Astrocyte of the cerebellum (primary cell): ENCODE results near the gene INPP5F.
A peak's percentile ranks its signal among the peaks of the same experiment; 100 is the strongest.

Experiments used
- DNase-seq: peaks from one replicate; pipeline ENCODE4 v3.0.0-alpha.2; 2011; ENCODE audit warnings: low read depth
- H3K4me3 ChIP-seq: 2 replicates; pipeline ENCODE4 v1.5.1; 2011; ENCODE audit warnings: mild to moderate bottlenecking, low read depth, low read length, moderate library complexity
- CTCF ChIP-seq: IDR thresholded peaks from 2 replicates; pipeline ENCODE4 v1.5.1; 2012; ENCODE audit warnings: low read length, low read depth, moderate library complexity, mild to moderate bottlenecking; ENCODE audit errors: missing control alignments
- in situ Hi-C: cut with HindIII; loops from 2 replicates; pipeline ENCODE4 v1.10.0; 2017; ENCODE audit warnings: low sequenced_read_pairs

The INPP5F gene

DNA sequence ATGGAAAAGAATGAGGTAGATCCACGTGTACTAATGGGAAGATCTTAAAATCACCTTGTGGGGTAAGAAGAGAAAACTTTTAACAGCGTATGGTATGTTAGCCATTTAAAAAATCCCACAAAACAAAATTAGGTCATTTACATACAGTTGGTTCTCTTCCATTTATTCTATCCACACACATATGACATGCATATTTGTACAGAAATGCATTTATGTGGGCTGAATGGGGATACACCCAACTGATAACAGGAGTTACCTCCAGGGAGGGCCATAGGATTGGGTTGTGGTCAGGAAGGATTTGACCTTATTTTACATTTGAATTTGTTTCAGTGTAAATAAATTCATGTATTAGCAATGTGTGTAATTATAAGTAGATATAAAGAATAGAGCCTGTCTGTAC is 75.3 kb downstream of the INPP5F start:
- no peak for DNase-seq
- TF ChIP-seq CTCF, result no peak
- no peak overlapping the region for H3K4me3 ChIP-seq
- in situ Hi-C loops, result no loop called here

- no peak for DNase-seq
- no peak overlapping the region for H3K4me3 ChIP-seq
- in situ Hi-C loops, result no loop called here
- TF ChIP-seq CTCF, result no peak
Measured at GRCh38 chr10:119801998-119802538, 76.2 kb downstream of the INPP5F start.

GRCh38 chr10:119803264-119803663 is 77.4 kb downstream of the INPP5F start:
- in situ Hi-C loops, result no loop called here
- TF ChIP-seq CTCF, result no peak
- no peak for DNase-seq
- no peak overlapping the region for H3K4me3 ChIP-seq

GRCh38 chr10:119805702-119806230 is 79.9 kb downstream of the INPP5F start:
- TF ChIP-seq CTCF, result no peak
- H3K4me3 ChIP-seq, result no peak overlapping the region
- in situ Hi-C loops, result no loop called here
- no peak for DNase-seq

DNA sequence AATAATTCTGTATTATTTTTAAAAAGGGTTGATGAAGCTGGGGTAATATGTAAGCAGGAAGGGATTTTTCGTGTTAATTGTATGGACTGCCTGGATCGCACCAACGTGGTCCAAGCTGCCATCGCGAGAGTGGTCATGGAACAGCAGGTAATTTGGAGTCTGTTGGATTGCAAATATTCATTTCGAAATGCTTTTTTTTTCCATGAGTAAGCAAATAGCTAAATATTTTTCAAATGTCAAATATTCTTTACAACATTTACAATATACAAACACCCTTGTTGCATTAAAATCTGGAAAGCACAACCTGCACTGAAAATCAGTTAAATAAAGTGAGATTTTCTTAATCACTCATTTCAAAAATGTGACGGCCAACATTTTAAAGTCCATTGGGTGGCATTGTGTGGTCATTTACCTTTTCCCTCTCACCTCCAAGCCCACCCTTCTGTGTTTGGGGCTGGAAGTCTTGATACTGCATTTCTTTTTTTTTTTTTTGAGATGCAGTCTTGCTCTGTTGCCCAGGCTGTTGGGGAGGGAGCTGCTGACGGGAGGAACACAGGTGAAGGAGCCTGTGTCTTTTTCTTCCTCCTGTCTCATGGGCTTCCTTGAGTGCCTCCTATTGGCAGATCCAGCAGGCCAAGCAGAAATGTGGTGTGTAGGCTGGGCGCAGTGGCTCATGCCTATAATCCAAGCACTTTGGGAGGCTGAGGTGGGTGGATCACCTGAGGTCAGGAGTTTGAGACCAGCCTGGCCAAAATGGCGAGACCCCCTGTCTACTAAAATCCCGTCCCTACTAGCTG is 80.7 kb downstream of the INPP5F start:
- no peak for DNase-seq
- in situ Hi-C loops, result no loop called here
- no peak overlapping the region for H3K4me3 ChIP-seq
- no peak for TF ChIP-seq CTCF

- TF ChIP-seq CTCF, result no peak
- no peak overlapping the region for H3K4me3 ChIP-seq
- peak; percentile 76 for DNase-seq
- in situ Hi-C loops, result no loop called here
Measured at GRCh38 chr10:119807960-119808697, 82.3 kb downstream of the INPP5F start.
